ENCODE measurements around the gene FRG2B.
"Not testable (repeated sequence)": the region's sequence is repeated elsewhere in the genome, so short reads cannot be mapped to it uniquely, and the experiment has no call there.

FRG2B gene

DNA sequence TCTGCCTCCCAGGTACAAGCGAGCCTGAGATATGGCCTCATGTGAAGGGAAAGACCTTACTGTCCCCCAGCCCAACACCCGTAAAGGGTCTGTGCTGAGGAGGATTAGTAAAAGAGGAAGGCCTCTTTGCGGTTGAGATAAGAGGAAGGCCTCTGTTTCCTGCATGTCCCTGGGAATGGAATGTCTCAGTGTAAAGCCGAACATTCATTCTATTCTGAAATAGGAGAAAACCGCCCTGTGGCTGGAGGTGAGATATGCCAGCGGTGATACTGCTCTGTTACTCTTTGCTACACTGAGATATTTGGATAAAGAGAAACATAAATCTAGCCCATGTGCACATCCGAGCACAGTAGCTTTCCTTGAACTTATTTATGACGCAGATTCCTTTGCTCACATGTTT lies 26.7 kb downstream of the FRG2B start:
- DNase-seq (ENCODE audit: low read depth): not testable (repeated sequence)

DNA sequence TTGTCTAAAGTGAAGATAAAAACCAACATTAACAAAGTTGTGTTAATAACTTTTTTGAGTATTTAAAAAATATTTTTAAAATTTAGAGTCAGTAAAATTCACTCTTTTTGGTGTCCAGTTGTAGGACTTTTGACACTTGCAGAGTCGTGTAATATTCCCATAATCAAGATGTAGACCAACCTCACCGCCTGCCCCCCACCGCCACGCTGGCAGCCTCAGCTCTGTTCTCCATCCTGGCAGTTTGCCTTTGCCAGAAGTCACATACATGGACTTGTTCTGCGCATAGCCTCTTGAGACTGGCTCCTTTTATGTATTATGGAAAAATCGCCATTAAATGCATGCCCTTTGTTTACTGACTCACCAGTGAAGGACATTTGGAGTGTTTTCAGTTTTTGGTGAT lies 33.9 kb downstream of the FRG2B start:
- DNase-seq (ENCODE audit: low read depth): no peak

DNA sequence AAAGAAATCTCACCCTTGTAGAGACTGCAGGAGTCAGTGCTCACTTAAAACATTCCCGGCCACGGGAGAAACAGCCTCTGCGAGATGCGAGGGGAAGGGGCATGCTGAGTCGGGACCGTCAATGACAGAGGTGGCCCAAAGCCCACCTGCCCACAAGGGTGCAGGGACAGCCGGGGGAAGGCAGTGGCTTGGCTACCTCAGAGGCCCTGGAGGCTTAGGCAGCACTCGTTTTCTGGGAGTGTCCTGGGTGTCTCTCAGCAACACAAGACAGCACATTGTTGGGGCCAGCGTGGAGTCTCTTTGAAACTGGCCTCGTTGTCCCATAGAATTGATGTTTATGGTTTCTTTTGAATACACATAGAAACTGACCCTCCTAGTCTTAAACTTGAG lies 35.6 kb downstream of the FRG2B start:
- no peak for DNase-seq (ENCODE audit: low read depth)

DNA sequence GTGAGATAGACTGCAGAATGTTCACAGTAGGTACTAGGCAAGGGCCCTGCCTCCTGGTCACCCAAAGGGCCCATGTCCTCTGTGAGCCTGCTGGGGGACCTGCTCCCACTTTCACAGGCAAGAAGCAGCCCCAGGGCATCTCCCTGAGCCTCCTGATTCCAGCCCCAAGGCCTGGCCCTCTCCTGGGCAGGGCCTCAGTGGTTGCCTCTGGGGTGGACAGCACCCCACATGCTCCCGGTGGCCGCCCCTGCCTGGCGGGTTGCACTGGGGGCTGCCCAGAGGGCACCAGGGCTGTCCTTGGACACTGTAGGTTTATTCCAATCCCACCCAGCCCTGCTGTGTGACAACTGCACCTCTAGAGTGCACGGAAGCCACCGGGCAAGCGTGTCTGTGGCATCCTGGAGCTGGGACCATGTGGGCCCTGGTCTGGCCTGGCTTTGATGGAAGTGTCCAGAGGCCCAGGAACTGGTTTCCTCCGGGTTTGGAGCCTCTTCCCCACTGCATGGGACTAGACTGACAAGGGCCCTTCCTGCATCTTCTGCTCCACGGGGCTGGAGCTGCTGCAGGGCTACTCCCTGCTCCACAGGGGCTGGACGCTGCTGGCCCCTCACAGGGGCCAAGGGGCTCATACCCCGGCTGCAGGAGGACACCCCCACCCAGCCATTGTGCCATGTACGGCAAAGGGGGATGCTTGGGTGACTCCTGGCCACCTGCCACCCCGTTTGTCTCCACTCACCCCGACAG lies 36.2 kb downstream of the FRG2B start:
- DNase-seq (ENCODE audit: low read depth): no peak

DNA sequence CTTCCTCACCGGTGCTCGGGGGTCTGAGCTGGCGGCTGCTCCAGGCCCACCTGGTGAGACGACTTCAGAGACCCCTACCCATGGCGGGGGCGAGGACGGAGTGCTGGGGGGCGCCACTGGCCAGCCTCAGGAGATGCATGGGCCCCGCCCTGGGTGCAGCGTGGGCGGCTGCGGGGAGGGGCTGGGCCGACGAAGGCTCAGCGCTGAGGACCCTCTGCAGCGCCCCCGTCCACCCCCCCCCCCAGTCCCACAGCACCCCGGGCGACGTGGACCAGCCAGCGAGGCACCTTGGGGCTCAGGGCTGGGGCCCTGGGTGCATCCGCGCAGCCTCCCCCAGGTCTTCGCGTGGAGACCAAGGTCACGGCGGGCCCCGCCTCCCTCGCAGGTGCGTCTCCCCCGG lies 49.6 kb downstream of the FRG2B start:
- not testable (repeated sequence) for DNase-seq (ENCODE audit: low read depth)
